Hepatocyte (in vitro differentiated cells): ENCODE data around the gene MYMX. TPM values are rescaled to one million over a fixed set of nuclear protein-coding genes. Genes with fewer than 3 reads are reported as not detected.

ENCODE experiments used
- DNase-seq: peaks from one replicate; pipeline ENCODE4 v3.0.0-alpha.2; 2016; ENCODE audit warnings: low spot score
- H2AFZ ChIP-seq: fragments of 200-600 bp; sonication (generic); 2 replicates; pipeline ENCODE4 v1.6.0; 2016; ENCODE audit warnings: antibody characterized with exemption, mild to moderate bottlenecking
- H3K27ac ChIP-seq: fragments of 200-600 bp; sonication (generic); 2 replicates; pipeline ENCODE4 v1.5.1; 2016; ENCODE audit warnings: mild to moderate bottlenecking
- H3K27me3 ChIP-seq: fragments of 200-600 bp; sonication (generic); 2 replicates; pipeline ENCODE4 v1.6.1; 2016
- H3K36me3 ChIP-seq: fragments of 200-600 bp; sonication (generic); replicated peaks from 2 replicates; pipeline ENCODE4 v1.5.1; 2016; ENCODE audit warnings: low read depth; ENCODE audit not compliant: insufficient read depth
- H3K4me1 ChIP-seq: fragments of 200-600 bp; sonication (generic); 2 replicates; pipeline ENCODE4 v1.5.1; 2016; ENCODE audit warnings: mild to moderate bottlenecking, moderate library complexity; ENCODE audit not compliant: insufficient read depth
- H3K4me2 ChIP-seq: fragments of 200-600 bp; sonication (generic); 2 replicates; pipeline ENCODE4 v1.6.0; 2016
- H3K4me3 ChIP-seq: fragments of 200-600 bp; sonication (generic); 2 replicates; pipeline ENCODE4 v1.5.1; 2016; ENCODE audit warnings: mild to moderate bottlenecking
- H3K79me2 ChIP-seq: fragments of 200-600 bp; sonication (generic); 2 replicates; pipeline ENCODE4 v1.6.0; 2017; ENCODE audit warnings: mild to moderate bottlenecking
- H3K9me2 ChIP-seq: fragments of 200-600 bp; sonication (generic); replicated peaks from 2 replicates; pipeline ENCODE4 v1.6.0; 2017; ENCODE audit warnings: mild to moderate bottlenecking; ENCODE audit not compliant: insufficient read depth
- H3K9me3 ChIP-seq: fragments of 200-600 bp; sonication (generic); 2 replicates; pipeline ENCODE4 v1.5.1; 2016; ENCODE audit warnings: low read depth, mild to moderate bottlenecking
- H4K20me1 ChIP-seq: fragments of 200-600 bp; sonication (generic); 2 replicates; pipeline ENCODE4 v1.6.0; 2016; ENCODE audit warnings: mild to moderate bottlenecking; ENCODE audit not compliant: insufficient read depth, poor library complexity, severe bottlenecking
- EZH2 ChIP-seq: fragments of 200-600 bp; sonication (generic); IDR thresholded peaks from 2 replicates; pipeline ENCODE4 v1.6.1; 2016; ENCODE audit warnings: antibody characterized with exemption, mild to moderate bottlenecking, borderline replicate concordance
- EZH2phosphoT487 ChIP-seq: fragments of 200-600 bp; sonication (generic); IDR thresholded peaks from one replicate; pipeline ENCODE4 v1.6.1; 2018; ENCODE audit warnings: antibody characterized with exemption, mild to moderate bottlenecking, low read depth, moderate library complexity; ENCODE audit not compliant: unreplicated experiment, severe bottlenecking
- WGBS: methylation state at CpG from one replicate; pipeline ENCODE4 v1.1.6; 2016; ENCODE audit warnings: low lambda C conversion rate; ENCODE audit errors: missing lambda C conversion rate; 5-methylcytosine and 5-hydroxymethylcytosine counted together
- polyA plus RNA-seq: library from polyadenylated mRNA; unstranded; fragments of >200 nt; fragmentation: Nextera tagmentation; extraction: Ambion mirVana; gene quantifications from 2 replicates; pipeline ENCODE4 v1.2.1, GENCODE V29; 2016
- total RNA-seq: library from RNA; depleted of rRNA; stranded (reverse); fragments of >200 nt; gene quantifications from 2 replicates; pipeline ENCODE4 v1.2.3, GENCODE V29; 2014
- TF ChIP-seq, protein P1 (sequence below): fragments of 200-600 bp; sonication (generic); IDR thresholded peaks from 2 replicates; pipeline ENCODE4 v1.5.1; 2016; ENCODE audit warnings: antibody characterized with exemption, mild to moderate bottlenecking; ENCODE audit not compliant: poor library complexity

MYMX gene
- total and polyA plus RNA-seq, 2 experiments from 2014 or later = not detected

DNA sequence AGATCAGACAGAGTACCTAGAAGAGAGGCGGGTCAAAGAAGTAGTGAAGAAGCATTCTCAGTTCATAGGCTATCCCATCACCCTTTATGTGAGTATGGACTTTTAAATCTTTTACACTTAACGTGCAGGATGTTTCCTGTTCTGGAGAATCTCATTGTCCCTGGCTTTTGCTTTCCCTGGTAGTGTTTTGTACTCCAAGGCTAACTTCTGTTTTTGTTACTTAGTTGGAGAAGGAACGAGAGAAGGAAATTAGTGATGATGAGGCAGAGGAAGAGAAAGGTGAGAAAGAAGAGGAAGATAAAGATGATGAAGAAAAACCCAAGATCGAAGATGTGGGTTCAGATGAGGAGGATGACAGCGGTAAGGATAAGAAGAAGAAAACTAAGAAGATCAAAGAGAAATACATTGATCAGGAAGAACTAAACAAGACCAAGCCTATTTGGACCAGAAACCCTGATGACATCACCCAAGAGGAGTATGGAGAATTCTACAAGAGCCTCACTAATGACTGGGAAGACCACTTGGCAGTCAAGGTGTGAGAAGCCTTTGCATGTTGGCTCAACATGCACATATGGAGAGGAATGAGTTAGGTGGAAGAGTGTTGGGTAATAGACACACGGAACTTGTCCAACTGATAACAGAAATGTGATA lies 33.5 kb downstream of the MYMX start:
- H3K9me2 ChIP-seq = no peaks in the 10 kb centered on the region
- H3K79me2 ChIP-seq = peaks cover 71% of the 10 kb centered on the region
- H3K4me2 ChIP-seq = peak overlapping the region; percentile 88
- no peaks in the 10 kb centered on the region for H3K27me3 ChIP-seq
- H3K36me3 ChIP-seq = no peaks in the 10 kb centered on the region
- H3K4me3 ChIP-seq = no peak overlapping the region
- no peak for DNase-seq
- TF ChIP-seq, protein P1, sequence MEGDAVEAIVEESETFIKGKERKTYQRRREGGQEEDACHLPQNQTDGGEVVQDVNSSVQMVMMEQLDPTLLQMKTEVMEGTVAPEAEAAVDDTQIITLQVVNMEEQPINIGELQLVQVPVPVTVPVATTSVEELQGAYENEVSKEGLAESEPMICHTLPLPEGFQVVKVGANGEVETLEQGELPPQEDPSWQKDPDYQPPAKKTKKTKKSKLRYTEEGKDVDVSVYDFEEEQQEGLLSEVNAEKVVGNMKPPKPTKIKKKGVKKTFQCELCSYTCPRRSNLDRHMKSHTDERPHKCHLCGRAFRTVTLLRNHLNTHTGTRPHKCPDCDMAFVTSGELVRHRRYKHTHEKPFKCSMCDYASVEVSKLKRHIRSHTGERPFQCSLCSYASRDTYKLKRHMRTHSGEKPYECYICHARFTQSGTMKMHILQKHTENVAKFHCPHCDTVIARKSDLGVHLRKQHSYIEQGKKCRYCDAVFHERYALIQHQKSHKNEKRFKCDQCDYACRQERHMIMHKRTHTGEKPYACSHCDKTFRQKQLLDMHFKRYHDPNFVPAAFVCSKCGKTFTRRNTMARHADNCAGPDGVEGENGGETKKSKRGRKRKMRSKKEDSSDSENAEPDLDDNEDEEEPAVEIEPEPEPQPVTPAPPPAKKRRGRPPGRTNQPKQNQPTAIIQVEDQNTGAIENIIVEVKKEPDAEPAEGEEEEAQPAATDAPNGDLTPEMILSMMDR = no peak
- no peak for TF ChIP-seq EZH2phosphoT487
- no peak for TF ChIP-seq EZH2
- H3K4me1 ChIP-seq = peaks cover 16% of the 10 kb centered on the region
- H3K9me3 ChIP-seq = no peaks in the 10 kb centered on the region
- H4K20me1 ChIP-seq = peaks cover 80% of the 10 kb centered on the region
- H3K27ac ChIP-seq = no peak overlapping the region
- H2AFZ ChIP-seq = no peak overlapping the region
- WGBS = 83% methylated on average over 6 of the region's 6 CpGs

DNA sequence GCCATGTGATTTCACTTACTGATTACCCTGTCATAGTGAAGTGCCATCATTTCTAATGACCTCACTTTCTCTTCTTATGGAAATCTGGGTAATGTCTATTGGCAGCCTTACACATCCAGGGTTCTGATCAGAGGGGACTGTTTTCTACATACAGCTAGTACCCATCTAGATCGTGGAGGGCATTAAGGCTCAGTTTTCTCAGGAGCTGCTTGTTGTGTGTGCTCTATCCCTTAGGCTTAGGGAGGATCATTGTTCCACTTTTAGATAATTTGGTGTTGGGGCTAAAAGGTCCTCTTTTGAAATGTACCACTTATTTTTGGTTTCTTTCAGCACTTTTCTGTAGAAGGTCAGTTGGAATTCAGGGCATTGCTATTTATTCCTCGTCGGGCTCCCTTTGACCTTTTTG lies 34.0 kb downstream of the MYMX start:
- no peak overlapping the region for H3K4me2 ChIP-seq
- peaks cover 80% of the 10 kb centered on the region for H4K20me1 ChIP-seq
- H2AFZ ChIP-seq = no peak overlapping the region
- no peaks in the 10 kb centered on the region for H3K27me3 ChIP-seq
- 90% methylated on average over 3 of the region's 3 CpGs for WGBS
- no peak overlapping the region for H3K27ac ChIP-seq
- no peaks in the 10 kb centered on the region for H3K36me3 ChIP-seq
- H3K4me3 ChIP-seq = no peak overlapping the region
- H3K9me3 ChIP-seq = no peaks in the 10 kb centered on the region
- H3K9me2 ChIP-seq = no peaks in the 10 kb centered on the region
- no peak for DNase-seq
- H3K79me2 ChIP-seq = peaks cover 71% of the 10 kb centered on the region
- H3K4me1 ChIP-seq = peaks cover 16% of the 10 kb centered on the region
- no peak for TF ChIP-seq EZH2phosphoT487

DNA sequence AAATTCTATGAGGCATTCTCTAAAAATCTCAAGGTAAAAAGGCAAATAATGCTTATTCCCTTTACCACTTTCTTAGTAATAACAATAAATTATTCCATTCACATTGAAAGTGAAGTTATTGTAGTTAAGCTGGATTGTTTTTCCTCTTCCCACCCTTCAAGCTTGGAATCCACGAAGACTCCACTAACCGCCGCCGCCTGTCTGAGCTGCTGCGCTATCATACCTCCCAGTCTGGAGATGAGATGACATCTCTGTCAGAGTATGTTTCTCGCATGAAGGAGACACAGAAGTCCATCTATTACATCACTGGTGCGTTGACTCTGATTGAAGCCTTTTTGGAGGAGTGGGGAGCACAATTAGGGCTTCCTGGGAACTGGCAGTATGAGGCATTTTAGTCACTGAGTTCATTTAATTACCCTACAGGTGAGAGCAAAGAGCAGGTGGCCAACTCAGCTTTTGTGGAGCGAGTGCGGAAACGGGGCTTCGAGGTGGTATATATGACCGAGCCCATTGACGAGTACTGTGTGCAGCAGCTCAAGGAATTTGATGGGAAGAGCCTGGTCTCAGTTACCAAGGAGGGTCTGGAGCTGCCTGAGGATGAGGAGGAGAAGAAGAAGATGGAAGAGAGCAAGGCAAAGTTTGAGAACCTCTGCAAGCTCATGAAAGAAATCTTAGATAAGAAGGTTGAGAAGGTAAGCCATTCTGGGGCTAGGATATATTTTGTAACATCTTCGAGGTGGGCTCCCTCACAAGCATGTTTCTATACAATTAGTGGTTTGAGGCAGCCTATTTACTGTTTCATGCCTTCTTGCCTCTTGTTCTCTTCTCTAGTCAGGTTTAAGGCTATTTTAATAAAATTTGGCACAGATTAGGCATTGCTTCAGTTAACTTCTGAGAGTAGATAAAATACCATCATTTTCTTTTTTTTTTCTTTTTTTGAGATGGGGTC lies 35.1 kb downstream of the MYMX start:
- H2AFZ ChIP-seq = no peak overlapping the region
- no peaks in the 10 kb centered on the region for H3K36me3 ChIP-seq
- no peaks in the 10 kb centered on the region for H3K9me3 ChIP-seq
- H3K27ac ChIP-seq = no peak overlapping the region
- no peaks in the 10 kb centered on the region for H3K27me3 ChIP-seq
- H3K4me1 ChIP-seq = peaks cover 21% of the 10 kb centered on the region
- H3K9me2 ChIP-seq = no peaks in the 10 kb centered on the region
- WGBS = 93% methylated on average over 14 of the region's 14 CpGs
- no peak overlapping the region for H3K4me2 ChIP-seq
- TF ChIP-seq, protein P1 = no peak
- TF ChIP-seq EZH2phosphoT487 = no peak
- no peak for TF ChIP-seq EZH2
- DNase-seq = no peak
- peaks cover 80% of the 10 kb centered on the region for H4K20me1 ChIP-seq
- H3K4me3 ChIP-seq = no peak overlapping the region
- H3K79me2 ChIP-seq = peaks cover 81% of the 10 kb centered on the region
